HT1080 (cell line): ENCODE data around the gene PNMA8A. TPM values are rescaled to one million over a fixed set of nuclear protein-coding genes. Genes with fewer than 3 reads are reported as not detected.
"Not testable (repeated sequence)": the region's sequence is repeated elsewhere in the genome, so short reads cannot be mapped to it uniquely, and the experiment has no call there.

ENCODE experiments used
- DNase-seq: peaks from one replicate; pipeline ENCODE4 v3.0.0-alpha.2; 2015; ENCODE audit warnings: low read depth
- total RNA-seq: library from RNA; depleted of rRNA; stranded (reverse); fragments of >200 nt; shearing (Covaris generic); gene quantifications from 2 replicates; pipeline ENCODE4 v1.2.3, GENCODE V29; 2014

PNMA8A gene
- total RNA-seq, 1 experiment from 2014 or later = not detected

GRCh38 chr19:46470376-46470775 lies 987 bp downstream of the PNMA8A start:
- no peak for DNase-seq

DNA sequence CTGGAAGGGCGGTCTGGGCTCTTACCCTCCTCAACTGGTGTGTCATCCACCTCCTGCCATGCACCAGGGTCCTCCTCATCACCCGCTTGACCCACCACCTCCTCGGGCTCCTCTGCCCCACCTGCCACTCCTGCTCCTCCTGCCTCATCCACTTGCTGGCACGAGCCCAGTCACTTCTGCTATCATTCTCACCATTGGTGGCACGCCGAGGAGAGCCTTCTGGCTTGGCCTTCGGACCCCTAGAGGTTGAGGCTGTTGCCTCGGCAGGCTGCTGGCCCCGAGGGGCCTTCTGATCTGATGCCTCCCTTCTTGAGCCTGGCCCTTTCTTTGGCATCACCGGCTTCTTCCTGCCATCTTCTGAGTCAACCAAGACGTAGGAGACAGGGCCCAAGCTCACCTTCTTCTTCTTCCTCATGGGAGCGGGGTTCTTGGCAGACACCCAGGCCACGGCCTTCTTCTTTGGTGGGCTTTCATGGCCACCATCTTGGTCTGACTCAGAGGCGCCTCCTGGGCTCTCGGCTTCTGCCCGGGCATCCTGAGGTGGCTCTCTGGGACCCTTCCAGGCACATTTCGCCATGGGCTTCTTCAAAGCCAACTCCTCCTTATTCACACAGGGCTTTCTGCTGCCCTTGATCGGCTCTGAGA lies 1.7 kb downstream of the PNMA8A start:
- no peak for DNase-seq

DNA sequence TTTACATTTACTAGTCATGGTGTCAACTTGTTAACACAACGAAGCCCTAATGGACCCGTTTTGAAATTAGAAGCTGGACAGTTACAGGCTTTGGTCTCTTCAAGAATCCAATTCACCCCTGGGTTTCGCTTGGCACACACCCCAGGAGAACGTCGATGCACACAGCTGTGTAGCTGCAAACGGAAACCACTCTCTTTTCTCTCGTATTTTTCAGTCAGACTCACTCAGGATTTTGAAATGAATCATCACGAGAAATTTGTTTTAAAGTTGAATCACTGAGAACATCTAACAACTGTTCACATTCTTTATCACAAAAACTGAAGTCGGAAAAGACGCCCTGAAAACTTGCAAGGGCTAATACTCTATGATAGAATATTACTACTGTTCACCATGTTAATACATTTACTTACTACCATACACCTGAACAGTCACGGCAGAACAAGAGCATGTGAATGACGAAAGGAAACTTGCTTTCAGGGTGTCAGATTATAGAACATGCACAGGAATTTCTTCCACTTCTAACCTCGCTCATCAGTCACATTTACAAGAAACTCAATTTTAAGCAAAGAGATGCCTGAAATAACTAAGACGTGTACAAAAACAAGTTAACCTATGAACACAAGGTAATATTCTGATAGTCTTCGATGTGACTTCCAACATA lies 4.7 kb downstream of the PNMA8A start:
- peak; percentile 66 for DNase-seq

- DNase-seq = no peak
Observed at GRCh38 chr19:46463516-46463915, 7.8 kb downstream of the PNMA8A start.

DNA sequence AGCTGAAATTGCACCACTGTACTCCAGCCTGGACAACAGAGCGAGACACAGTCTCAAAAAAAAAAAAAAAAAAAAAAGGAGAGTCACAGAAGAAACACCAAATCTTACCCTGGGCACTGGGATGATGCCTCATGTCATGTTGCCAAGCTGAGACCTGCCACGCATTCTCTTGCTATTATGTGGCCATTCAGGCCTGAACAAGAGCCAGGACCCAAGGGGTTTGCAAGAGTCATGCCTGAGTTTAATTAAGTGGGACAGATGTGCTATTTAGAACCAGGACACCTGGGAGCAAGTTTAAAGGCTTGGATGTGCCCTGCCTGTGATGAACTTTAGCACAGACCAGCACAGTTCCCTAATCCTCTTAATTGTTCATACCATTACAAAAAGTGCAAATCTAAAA lies 9.8 kb downstream of the PNMA8A start:
- no peak for DNase-seq

GRCh38 chr19:46460981-46461380 lies 10.4 kb downstream of the PNMA8A start:
- DNase-seq = no peak

GRCh38 chr19:46460055-46460454 lies 11.3 kb downstream of the PNMA8A start:
- DNase-seq = no peak

DNA sequence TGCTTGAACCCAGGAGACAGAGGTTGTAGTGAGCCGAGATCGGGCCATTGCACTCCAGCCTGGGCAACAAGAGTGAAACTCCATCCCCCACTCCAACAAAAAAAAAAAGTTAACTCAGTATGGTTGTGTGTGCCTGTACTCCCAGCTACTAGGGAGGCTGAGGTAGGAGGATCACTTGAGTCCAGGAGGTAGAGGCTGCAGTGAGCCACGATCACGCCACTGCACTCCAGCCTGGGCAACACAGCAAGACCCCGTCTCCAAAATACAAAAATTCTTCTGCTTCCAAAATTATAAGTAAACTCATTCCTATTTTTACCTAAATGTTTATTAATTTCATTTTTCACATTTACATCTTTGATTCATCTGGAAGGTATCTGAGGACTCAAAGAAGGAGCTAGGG lies 14.4 kb downstream of the PNMA8A start:
- no peak for DNase-seq

GRCh38 chr19:46454244-46454643 lies 17.1 kb downstream of the PNMA8A start:
- no peak for DNase-seq

DNA sequence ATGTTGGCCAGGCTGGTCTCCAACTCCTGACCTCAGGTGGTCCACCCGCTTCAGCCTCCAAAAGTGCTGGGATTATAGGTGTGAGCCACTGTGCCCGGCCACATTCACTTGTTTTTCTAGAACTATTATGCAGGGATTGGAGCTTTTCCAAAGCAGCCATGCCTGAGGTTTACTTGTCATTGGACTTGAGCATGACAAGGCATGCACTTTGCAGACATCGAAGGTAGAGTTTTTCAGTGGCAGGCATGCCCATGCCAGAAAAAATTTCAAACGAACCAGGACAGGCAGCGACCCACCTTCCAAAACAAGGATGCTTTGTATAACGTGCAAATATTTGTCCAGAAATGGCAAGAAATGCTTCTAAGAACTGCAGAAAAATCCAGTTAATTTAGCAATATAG lies 17.7 kb downstream of the PNMA8A start:
- no peak for DNase-seq

DNA sequence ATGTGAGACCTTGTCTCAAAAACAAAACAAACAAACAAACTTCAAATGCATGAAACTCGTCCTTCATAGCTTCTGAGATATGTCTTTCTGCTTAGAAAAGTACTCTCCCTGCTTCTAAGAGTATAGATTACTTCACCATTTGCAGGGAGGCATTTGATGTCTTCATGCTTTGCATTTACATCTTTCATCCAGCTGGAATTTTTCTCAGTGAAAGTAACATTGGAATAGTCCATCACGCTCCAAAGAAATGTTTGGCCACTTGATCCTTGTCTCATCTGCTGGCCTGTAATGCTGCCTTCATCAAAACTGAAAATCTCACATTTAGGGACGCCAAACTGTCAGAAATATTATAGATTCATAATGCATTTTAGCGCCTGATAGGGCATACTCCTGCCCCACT lies 19.2 kb downstream of the PNMA8A start:
- DNase-seq = no peak

GRCh38 chr19:46451352-46451751 lies 20.0 kb downstream of the PNMA8A start:
- DNase-seq = no peak

- DNase-seq = no peak
Observed at GRCh38 chr19:46450737-46451136, 20.6 kb downstream of the PNMA8A start.

DNA sequence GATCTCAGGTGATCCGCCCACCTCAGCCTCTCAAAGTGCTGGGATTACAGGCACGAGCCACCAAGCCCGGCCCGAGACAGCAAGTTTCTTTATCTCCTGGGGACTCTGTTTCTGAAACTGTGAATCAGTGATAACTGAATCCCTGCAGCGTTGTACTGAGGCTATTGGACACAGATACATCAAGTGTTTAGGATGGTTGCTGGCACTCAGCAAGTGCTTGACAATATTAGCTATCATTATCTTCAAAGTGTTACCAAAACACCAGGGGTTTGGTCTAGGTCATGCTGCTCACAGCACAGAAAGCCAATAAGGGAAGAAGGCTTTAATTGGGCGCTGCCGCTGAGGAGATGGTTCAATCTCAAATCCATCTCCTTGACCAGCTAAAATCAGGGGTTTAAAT lies 22.1 kb downstream of the PNMA8A start:
- no peak for DNase-seq

DNA sequence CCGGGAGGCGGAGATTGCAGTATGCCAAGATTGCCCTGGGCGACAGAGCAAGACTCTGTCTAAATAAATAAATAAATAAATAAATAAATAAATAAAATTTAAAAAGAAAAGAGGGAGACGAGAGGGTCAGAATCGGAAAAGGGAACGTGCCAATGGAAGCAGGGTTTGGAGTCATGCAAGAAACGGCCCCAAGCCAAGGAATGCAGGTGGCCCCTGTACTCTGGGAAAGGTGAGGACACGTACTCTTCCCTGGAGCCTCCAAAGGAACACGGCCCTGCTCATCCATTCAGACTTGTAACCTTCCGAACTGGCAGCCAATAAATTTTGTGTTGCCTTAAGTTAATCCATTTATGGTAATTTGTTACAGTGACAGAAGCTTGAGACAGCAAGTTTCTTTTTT lies 22.8 kb downstream of the PNMA8A start:
- DNase-seq = no peak

DNA sequence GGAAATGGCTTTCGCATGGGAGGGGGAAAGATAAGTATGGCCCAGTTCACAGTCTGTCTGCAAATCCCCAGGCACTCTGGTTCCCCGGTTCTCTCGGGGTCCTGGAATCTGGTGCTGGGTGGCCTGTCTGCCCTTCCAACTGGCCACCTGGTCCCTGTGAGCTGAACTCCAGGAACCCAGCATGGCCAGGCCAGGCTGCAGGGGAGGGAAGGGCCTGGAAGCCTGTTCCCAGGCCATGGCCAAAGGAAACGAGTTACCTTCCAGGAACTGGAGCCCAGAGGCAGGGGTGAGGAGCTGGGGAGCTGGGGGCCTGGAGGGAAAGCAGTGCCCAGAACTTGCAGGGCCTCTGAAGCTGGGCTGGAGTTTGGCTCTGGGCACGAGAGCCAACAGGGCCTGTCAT lies 23.5 kb downstream of the PNMA8A start:
- DNase-seq = no peak

DNA sequence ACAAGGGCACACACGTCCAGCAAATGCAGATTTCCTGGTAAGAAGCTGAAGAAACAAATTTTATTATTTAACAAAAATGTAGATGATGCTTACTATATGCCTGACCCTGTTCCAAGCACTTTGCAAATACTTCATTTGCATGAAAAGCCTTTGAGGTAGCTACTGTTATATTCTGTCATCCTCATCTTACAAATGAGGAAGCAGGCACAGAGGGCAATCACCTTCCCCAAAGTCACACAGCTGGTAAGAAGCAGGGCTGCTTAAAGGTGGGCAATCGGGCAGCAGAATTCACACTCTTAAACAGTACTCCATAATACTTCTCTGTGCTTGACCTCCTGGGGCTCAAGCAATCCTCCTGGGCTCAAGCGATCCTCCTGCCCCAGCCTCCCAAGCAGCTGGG lies 24.4 kb downstream of the PNMA8A start:
- DNase-seq = no peak

GRCh38 chr19:46446021-46446420 lies 25.3 kb downstream of the PNMA8A start:
- DNase-seq = no peak

GRCh38 chr19:46442808-46443450 lies 28.4 kb downstream of the PNMA8A start:
- DNase-seq = peak; percentile 63

DNA sequence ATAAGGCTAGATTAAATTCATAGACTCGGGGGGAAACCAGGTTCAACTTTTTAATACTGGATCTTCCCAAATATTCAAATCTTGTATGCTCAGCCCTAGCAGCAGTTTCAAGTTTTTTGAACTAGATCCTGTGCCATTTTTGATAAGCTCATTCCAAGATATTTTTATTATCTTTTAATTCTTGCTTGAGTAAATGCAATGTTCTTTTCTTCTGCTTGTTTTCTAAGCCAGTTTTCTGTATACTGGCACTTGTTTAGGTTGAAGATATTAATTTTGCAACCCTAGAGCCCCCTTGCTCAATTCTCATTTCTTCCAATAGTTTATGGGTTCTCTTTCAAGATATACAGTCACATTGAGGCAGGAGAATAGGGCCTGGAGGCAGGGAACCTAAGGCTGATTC lies 29.5 kb downstream of the PNMA8A start:
- DNase-seq = no peak

DNA sequence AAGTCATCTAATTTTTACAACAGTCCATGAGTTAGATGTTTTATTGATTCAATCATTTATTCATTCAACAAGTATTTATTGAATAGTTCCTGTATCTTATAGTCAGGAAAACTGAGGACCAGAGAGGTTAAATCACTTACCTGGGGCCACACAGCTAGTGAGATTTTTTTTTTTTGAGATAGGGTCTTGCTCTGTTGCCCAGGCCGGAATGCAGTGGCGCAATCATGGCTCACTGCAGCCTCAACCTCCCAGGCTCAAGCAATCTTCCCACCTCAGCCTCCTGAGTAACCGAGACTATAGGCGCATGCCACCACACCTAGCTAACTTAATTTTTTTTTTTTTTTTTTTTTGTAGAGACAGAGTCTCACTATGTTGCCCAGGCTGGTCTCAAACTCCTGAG lies 35.7 kb downstream of the PNMA8A start:
- not testable (repeated sequence) for DNase-seq

DNA sequence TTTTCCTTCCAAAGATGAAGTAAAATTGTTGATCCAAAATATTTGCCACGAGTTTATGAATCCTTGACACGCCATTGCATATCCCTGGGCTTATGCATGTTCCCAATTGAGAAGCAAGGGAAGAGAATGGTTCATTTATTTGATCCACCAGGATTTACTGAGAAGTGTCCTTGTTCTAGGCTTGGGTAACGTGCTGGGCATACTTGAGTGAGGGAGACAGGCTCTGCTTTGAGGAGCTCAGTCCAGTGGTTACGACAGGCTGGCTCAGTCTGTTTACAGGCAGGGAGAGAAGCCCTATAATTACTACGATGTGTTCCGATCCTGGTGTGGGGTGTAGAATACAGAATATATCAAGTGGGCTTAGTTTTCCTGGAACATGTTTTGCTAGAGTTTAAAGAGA lies 36.4 kb downstream of the PNMA8A start:
- no peak for DNase-seq

GRCh38 chr19:46433470-46433869 lies 37.9 kb downstream of the PNMA8A start:
- DNase-seq = not testable (repeated sequence)
